ENCODE data around the gene PHF24. TPM values are rescaled to one million over a fixed set of nuclear protein-coding genes. Genes with fewer than 3 reads are reported as not detected.
"Not testable (repeated sequence)": the region's sequence is repeated elsewhere in the genome, so short reads cannot be mapped to it uniquely, and the experiment has no call there.

The PHF24 gene
- total RNA-seq (not detected), total RNA-seq (0 to 2.4 (median 0) reads per million in 29 experiments)
- not detected for total RNA-seq (2013)

DNA sequence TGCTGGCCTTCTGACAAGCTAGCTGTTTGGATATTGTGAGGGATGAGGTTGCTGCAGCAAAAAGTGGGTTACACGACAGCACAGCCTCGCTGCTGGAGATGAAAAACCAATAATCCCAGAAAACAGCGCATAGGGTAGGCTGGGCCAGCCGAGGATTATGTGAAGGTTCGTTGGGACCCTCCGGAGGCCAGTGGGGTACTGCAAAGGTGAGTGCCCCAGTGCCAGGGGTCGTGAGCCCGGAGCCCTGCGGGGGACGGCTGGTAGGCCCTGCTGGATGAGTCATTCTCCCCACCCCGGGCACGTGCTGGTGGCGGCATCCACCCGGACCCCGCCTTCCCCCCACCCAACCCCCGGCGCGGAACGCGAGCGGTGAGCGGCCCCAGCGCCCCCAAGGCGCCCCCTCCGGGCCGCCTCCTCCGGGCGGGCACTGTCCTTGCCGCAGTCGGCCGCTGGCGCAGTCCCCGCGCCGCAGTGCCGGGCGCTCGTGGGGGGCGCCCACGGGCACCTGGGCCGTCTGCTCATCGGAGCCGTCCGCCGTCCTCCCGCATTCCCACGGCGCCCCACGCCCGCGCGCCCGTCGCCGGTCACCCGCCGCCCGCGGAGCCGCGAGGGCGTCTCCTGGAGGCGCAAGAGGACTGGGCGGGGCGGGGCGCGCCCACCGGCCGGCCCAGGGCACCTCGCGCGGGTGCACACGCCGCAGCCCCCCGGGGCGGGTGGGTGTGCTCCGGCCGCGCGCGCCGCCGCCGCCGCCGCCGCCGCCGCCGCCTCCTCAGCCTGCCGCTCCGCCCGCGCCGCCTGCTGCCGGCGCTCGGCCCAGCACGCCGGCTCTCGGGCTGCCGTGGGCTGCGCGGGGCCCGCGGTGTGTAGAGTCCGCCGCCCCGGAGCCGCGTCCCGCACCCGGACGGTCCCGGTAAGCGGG lies at the start of gene PHF24:
Gene PHF24 (plus strand): TSS at position 794 of the 919 bp plus-strand sequence. CDS start 13,014 bp downstream, outside the sequence.
- peak; percentile 78 to 90 (median 82) for ATAC-seq (replicated peaks in 1 of 4)
- Histone ChIP-seq H3K27ac (ENCODE audit: low read length) (no peak within 1 kb of the TSS), H3K9me3 (no peaks in the 10 kb centered on the region), H3K4me3 (ENCODE audit: control insufficient read depth in 1 of 2, extremely low read depth in 1 of 2, low read length in 1 of 2) (peak within 1 kb of the TSS in 1 of 2 donors; percentile 21), H3K4me1 (ENCODE audit: control insufficient read depth in 1 of 2, extremely low read depth in 1 of 2, insufficient read depth in 2 of 2, low read length in 2 of 2) (peaks cover 0 to 9% of the 10 kb centered on the region in 2 experiments), H3K36me3 (ENCODE audit: control insufficient read depth in 2 of 2, extremely low read depth in 1 of 2, insufficient read depth in 1 of 2, low read length in 1 of 2) (no peaks in the 10 kb centered on the region), H3K27me3 (replicated peaks in 1 of 2; ENCODE audit: control insufficient read depth in 2 of 2, extremely low read depth in 1 of 2, insufficient read depth in 2 of 2, low read length in 1 of 2) (peaks cover 11 to 29% of the 10 kb centered on the region in 2 experiments)
- H3K4me1 Mint-ChIP-seq, result peaks cover 0 to 3% (median 3%) of the 10 kb centered on the region in 3 donors
- H3K4me3 Mint-ChIP-seq, result peak within 1 kb of the TSS; percentile 62 to 65 (median 63)
- 2% methylated on average over 99 of the region's 116 CpGs for WGBS (ENCODE audit: insufficient coverage)
- DNase-seq, result peak in 16 of 35 experiments; percentile 3 to 51 (median 11)
- POLR2A ChIA-PET, result no interaction called here
- H3K27me3 Mint-ChIP-seq, result peaks cover 49 to 61% of the 10 kb centered on the region in 2 donors
- H3K27ac Mint-ChIP-seq, result no peak within 1 kb of the TSS
- H3K9me3 Mint-ChIP-seq, result no peaks in the 10 kb centered on the region
- no peaks in the 10 kb centered on the region for H3K36me3 Mint-ChIP-seq
- CTCF ChIA-PET, result no interaction called here

DNA sequence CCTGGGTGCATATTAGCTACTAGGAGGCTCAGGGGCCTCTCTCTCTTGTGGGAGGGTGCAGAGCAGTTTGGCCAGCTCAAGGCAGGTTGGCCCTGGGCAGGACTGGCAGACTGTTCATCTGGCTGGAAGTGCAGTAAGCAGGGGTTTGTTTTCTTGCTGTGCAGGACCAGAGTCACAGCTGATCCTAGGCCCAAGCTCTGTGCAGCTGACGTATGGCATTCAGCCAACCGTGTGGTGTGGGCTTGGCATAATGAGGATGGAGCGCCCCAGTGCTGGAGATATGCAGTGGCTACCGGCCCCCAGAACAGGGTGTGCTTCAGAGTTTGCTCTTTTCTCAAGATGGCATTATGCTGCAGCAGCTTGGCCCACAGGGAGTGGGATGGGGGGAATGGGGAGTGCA lies 31.0 kb upstream of the PHF24 start:
- DNase-seq (no peak), ATAC-seq (replicated peaks in 1 of 4) (no peak)
- H3K27me3 ChIP-seq (replicated peaks in 1 of 2; ENCODE audit: control insufficient read depth in 2 of 2, extremely low read depth in 1 of 2, insufficient read depth in 2 of 2, low read length in 1 of 2), result peaks cover 0 to 21% of the 10 kb centered on the region in 2 experiments
- no peaks in the 10 kb centered on the region for H3K9me3 ChIP-seq
- ChIA-PET POLR2A (no interaction called here), CTCF (interaction anchor here (0.5 to 0.8 kb wide), 2 partner anchors 168 to 568 kb away, joined by 3 read pairs; no protein-coding TSS in a partner anchor)
- H3K4me3 ChIP-seq (ENCODE audit: control insufficient read depth in 1 of 2, extremely low read depth in 1 of 2, low read length in 1 of 2), result no peak overlapping the region
- Mint-ChIP-seq H3K27ac (no peak overlapping the region), H3K9me3 (peaks cover 13 to 19% (median 16%) of the 10 kb centered on the region in 3 donors), H3K4me1 (no peaks in the 10 kb centered on the region), H3K4me3 (no peak overlapping the region), H3K27me3 (peaks cover 20 to 24% of the 10 kb centered on the region in 2 donors), H3K36me3 (peaks cover 13% of the 10 kb centered on the region)
- no peaks in the 10 kb centered on the region for H3K4me1 ChIP-seq (ENCODE audit: control insufficient read depth in 1 of 2, extremely low read depth in 1 of 2, insufficient read depth in 2 of 2, low read length in 2 of 2)
- no peak overlapping the region for H3K27ac ChIP-seq (ENCODE audit: low read length)
- 100% methylated on average over 4 of the region's 4 CpGs for WGBS (ENCODE audit: insufficient coverage)
- no peaks in the 10 kb centered on the region for H3K36me3 ChIP-seq (ENCODE audit: control insufficient read depth in 2 of 2, extremely low read depth in 1 of 2, insufficient read depth in 1 of 2, low read length in 1 of 2)

DNA sequence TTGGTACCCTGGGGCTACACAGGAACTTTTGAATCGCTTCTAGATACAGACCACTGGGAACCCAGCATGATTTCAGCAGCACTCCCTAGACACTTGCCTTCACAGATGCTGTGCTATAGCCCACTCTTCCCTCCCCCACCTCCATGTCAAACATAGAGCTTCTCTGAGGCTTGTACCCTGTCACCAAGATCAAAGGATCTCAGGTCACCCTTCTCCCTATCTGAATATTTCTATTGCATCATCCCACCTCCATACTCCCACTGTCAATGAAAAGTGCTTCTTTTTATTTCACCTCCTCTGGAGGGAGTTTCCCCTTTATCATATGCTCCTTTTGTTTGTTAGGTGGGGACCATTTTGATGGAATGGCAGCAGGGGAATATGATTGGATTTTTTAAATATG lies 29.2 kb upstream of the PHF24 start:
- H3K27ac Mint-ChIP-seq, result no peak overlapping the region
- H3K4me1 Mint-ChIP-seq, result no peaks in the 10 kb centered on the region
- peaks cover 13% of the 10 kb centered on the region for H3K36me3 Mint-ChIP-seq
- ChIA-PET CTCF (no interaction called here), POLR2A (no interaction called here)
- ATAC-seq (replicated peaks in 1 of 4) (no peak), DNase-seq (no peak)
- H3K27me3 ChIP-seq (replicated peaks in 1 of 2; ENCODE audit: control insufficient read depth in 2 of 2, extremely low read depth in 1 of 2, insufficient read depth in 2 of 2, low read length in 1 of 2), result peaks cover 0 to 24% of the 10 kb centered on the region in 2 experiments
- no peaks in the 10 kb centered on the region for H3K36me3 ChIP-seq (ENCODE audit: control insufficient read depth in 2 of 2, extremely low read depth in 1 of 2, insufficient read depth in 1 of 2, low read length in 1 of 2)
- H3K4me1 ChIP-seq (ENCODE audit: control insufficient read depth in 1 of 2, extremely low read depth in 1 of 2, insufficient read depth in 2 of 2, low read length in 2 of 2), result no peaks in the 10 kb centered on the region
- WGBS (ENCODE audit: insufficient coverage), result 83% methylated on average over 1 of the region's 1 CpG
- H3K9me3 ChIP-seq, result no peaks in the 10 kb centered on the region
- H3K9me3 Mint-ChIP-seq, result peaks cover 13 to 19% (median 16%) of the 10 kb centered on the region in 3 donors
- no peak overlapping the region for H3K27ac ChIP-seq (ENCODE audit: low read length)
- no peak overlapping the region for H3K4me3 ChIP-seq (ENCODE audit: control insufficient read depth in 1 of 2, extremely low read depth in 1 of 2, low read length in 1 of 2)
- no peak overlapping the region for H3K4me3 Mint-ChIP-seq
- peaks cover 17 to 28% of the 10 kb centered on the region in 2 donors for H3K27me3 Mint-ChIP-seq

DNA sequence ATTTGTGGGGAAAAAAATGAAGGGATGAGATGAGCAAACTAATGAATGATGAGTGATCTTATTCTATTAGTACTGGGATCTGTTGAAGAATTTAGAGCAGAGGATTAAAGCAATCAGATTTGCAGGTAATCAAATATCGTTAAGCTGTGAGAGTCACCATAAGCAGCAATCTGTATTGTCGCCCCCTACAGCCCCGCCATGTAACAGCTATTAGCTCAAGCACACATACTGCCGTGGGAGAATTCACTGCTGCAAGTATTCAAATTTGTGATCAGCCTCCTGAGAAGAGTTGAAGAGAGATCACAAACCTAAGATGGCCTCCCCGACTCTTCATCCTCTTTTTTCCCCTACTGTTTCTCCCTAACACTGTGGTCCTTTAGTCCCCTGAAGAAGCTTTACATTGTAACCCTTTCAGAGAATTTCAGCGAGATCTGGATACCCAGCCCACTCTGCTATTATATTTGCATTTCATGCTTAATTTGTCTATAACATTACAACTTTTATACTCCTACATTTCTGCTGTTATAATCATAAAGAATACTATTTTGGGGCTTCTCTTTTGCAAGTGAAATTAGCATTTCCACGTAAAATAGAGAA lies 28.5 kb upstream of the PHF24 start:
- CTCF ChIA-PET, result no interaction called here

DNA sequence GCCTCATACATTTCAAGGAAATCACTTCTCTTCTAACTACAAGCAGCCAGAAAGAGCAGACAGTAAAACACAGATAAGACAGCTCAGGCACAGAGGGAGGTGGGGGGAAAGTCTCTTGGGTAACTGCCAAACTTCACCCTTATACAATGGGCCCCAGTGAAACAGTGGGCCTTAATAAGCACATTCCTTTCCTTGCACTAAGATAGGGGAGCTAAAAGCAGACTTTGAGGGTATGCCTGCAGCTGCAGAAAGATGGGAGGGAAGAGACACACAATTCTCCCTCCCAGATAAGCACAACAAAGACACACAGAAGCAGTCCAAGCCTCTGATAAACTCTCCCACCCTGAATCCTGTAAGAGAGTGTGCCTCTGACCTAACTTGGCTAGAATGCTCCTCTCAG lies 18.1 kb upstream of the PHF24 start:
- H3K36me3 Mint-ChIP-seq; H3K9me3 ChIP-seq; CTCF ChIA-PET; H3K36me3 ChIP-seq (ENCODE audit: control insufficient read depth in 2 of 2, extremely low read depth in 1 of 2, insufficient read depth in 1 of 2, low read length in 1 of 2); ATAC-seq (replicated peaks in 1 of 4); H3K27me3 ChIP-seq (replicated peaks in 1 of 2; ENCODE audit: control insufficient read depth in 2 of 2, extremely low read depth in 1 of 2, insufficient read depth in 2 of 2, low read length in 1 of 2); H3K27ac ChIP-seq (ENCODE audit: low read length); H3K9me3 Mint-ChIP-seq; H3K4me3 Mint-ChIP-seq; DNase-seq; H3K4me1 ChIP-seq (ENCODE audit: control insufficient read depth in 1 of 2, extremely low read depth in 1 of 2, insufficient read depth in 2 of 2, low read length in 2 of 2); H3K27me3 Mint-ChIP-seq; POLR2A ChIA-PET; H3K4me1 Mint-ChIP-seq; H3K27ac Mint-ChIP-seq; H3K4me3 ChIP-seq (ENCODE audit: control insufficient read depth in 1 of 2, extremely low read depth in 1 of 2, low read length in 1 of 2): not testable (repeated sequence)

More for the DNA sequence above, 28.5 kb upstream of the PHF24 start:
- WGBS (ENCODE audit: insufficient coverage), result 37% methylated on average over 3 of the region's 7 CpGs
- peak in 16 of 35 experiments; percentile 1 to 40 (median 6) for DNase-seq
- H3K9me3 ChIP-seq, result no peaks in the 10 kb centered on the region
- H3K36me3 ChIP-seq (ENCODE audit: control insufficient read depth in 2 of 2, extremely low read depth in 1 of 2, insufficient read depth in 1 of 2, low read length in 1 of 2), result no peaks in the 10 kb centered on the region
- POLR2A ChIA-PET, result no interaction called here
- H3K27me3 ChIP-seq (replicated peaks in 1 of 2; ENCODE audit: control insufficient read depth in 2 of 2, extremely low read depth in 1 of 2, insufficient read depth in 2 of 2, low read length in 1 of 2), result peaks cover 0 to 26% of the 10 kb centered on the region in 2 experiments
- H3K4me1 ChIP-seq (ENCODE audit: control insufficient read depth in 1 of 2, extremely low read depth in 1 of 2, insufficient read depth in 2 of 2, low read length in 2 of 2), result no peaks in the 10 kb centered on the region
- Mint-ChIP-seq H3K4me1 (no peaks in the 10 kb centered on the region), H3K4me3 (no peak overlapping the region), H3K27ac (no peak overlapping the region), H3K36me3 (peaks cover 10% of the 10 kb centered on the region), H3K27me3 (peaks cover 18 to 31% of the 10 kb centered on the region in 2 donors), H3K9me3 (peaks cover 8 to 14% (median 13%) of the 10 kb centered on the region in 3 donors)
- no peak for ATAC-seq (replicated peaks in 1 of 4)
- no peak overlapping the region for H3K27ac ChIP-seq (ENCODE audit: low read length)
- no peak overlapping the region for H3K4me3 ChIP-seq (ENCODE audit: control insufficient read depth in 1 of 2, extremely low read depth in 1 of 2, low read length in 1 of 2)

DNA sequence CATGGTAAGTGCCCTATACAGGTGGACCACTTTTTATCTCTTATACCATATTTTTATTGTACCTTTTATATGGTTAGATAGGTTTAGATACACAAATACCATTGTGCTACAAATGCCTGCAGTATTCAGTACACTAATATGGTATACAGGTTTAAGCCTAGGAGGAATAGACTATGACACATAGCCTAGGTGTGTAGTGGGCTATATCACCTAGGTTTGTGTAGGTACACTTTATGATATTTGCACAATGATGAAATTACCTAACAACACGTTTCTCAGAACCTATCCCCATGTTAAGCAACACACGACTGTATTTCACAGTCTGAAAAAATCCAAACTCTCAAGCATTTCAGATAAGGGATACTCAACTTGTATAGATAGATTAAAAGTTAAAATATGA lies 9.6 kb upstream of the PHF24 start:
- Mint-ChIP-seq H3K9me3 (no peaks in the 10 kb centered on the region), H3K4me1 (no peaks in the 10 kb centered on the region), H3K27me3 (peaks cover 33 to 34% of the 10 kb centered on the region in 2 donors), H3K36me3 (no peaks in the 10 kb centered on the region), H3K27ac (no peak overlapping the region), H3K4me3 (no peak overlapping the region)
- Histone ChIP-seq H3K27ac (ENCODE audit: low read length) (no peak overlapping the region), H3K4me3 (ENCODE audit: control insufficient read depth in 1 of 2, extremely low read depth in 1 of 2, low read length in 1 of 2) (no peak overlapping the region), H3K27me3 (replicated peaks in 1 of 2; ENCODE audit: control insufficient read depth in 2 of 2, extremely low read depth in 1 of 2, insufficient read depth in 2 of 2, low read length in 1 of 2) (peaks cover 0 to 2% of the 10 kb centered on the region in 2 experiments), H3K9me3 (no peaks in the 10 kb centered on the region), H3K4me1 (ENCODE audit: control insufficient read depth in 1 of 2, extremely low read depth in 1 of 2, insufficient read depth in 2 of 2, low read length in 2 of 2) (no peaks in the 10 kb centered on the region), H3K36me3 (ENCODE audit: control insufficient read depth in 2 of 2, extremely low read depth in 1 of 2, insufficient read depth in 1 of 2, low read length in 1 of 2) (no peaks in the 10 kb centered on the region)
- no peak for ATAC-seq (replicated peaks in 1 of 4)
- CTCF ChIA-PET, result no interaction called here
- POLR2A ChIA-PET, result no interaction called here
- no peak for DNase-seq
- WGBS (ENCODE audit: insufficient coverage), result no CpG with 5 or more reads among the region's 2 CpGs
